HL-60 (cell line): Measurements from ENCODE around the gene SLC22A23.

Experiments used
- DNase-seq, 2 experiments: peaks; one replicate each; pipeline ENCODE4 v3.0.0-alpha.2; 2010 to 2020; ENCODE audit warnings: low read depth in 1 of 2, low spot score in 1 of 2
- H3K27ac ChIP-seq: fragments of 250-450 bp; sonication (Bioruptor Pico); replicated peaks from 2 replicates; pipeline ENCODE4 v1.5.1; 2020; ENCODE audit warnings: mild to moderate bottlenecking, moderate library complexity
- H3K27me3 ChIP-seq: fragments of 250-450 bp; sonication (Bioruptor Pico); 2 replicates; pipeline ENCODE4 v1.5.1; 2021; ENCODE audit warnings: mild to moderate bottlenecking, moderate library complexity; ENCODE audit not compliant: insufficient read depth, poor library complexity, severe bottlenecking
- H3K4me3 ChIP-seq: replicated peaks from 2 replicates; pipeline ENCODE4 v1.5.1; 2011; ENCODE audit warnings: mild to moderate bottlenecking, control low read depth, low read length; ENCODE audit not compliant: insufficient read depth
- CTCF ChIP-seq: IDR thresholded peaks from one replicate; pipeline ENCODE4 v1.5.1; 2011; ENCODE audit warnings: low read length, control low read depth, inconsistent platforms; ENCODE audit not compliant: insufficient read depth
- GABPA ChIP-seq: IDR thresholded peaks from 2 replicates; pipeline ENCODE4 v1.6.1; 2012; ENCODE audit warnings: low read depth
- POLR2AphosphoS5 ChIP-seq: IDR thresholded peaks from 2 replicates; pipeline ENCODE4 v1.6.1; 2012; ENCODE audit warnings: low read depth
- REST ChIP-seq: IDR thresholded peaks from 2 replicates; pipeline ENCODE4 v1.6.1; 2012; ENCODE audit warnings: low read depth; ENCODE audit not compliant: insufficient replicate concordance
- SPI1 ChIP-seq: IDR thresholded peaks from 2 replicates; pipeline ENCODE4 v1.6.1; 2012; ENCODE audit warnings: low read depth, mild to moderate bottlenecking, borderline replicate concordance

SLC22A23 gene

GRCh38 chr6:3355358-3356055 is 101.3 kb downstream of the SLC22A23 start:
- Histone ChIP-seq H3K4me3 (no peak overlapping the region), H3K27ac (no peak overlapping the region), H3K27me3 (peaks cover 2% of the 10 kb centered on the region)
- DNase-seq, result no peak
- no peak for TF ChIP-seq POLR2AphosphoS5
- TF ChIP-seq CTCF, result no peak
- no peak for TF ChIP-seq REST
- no peak for TF ChIP-seq GABPA
- TF ChIP-seq SPI1, result no peak

GRCh38 chr6:3355011-3355357 is 101.9 kb downstream of the SLC22A23 start:
- DNase-seq, result no peak
- Histone ChIP-seq H3K27me3 (peaks cover 4% of the 10 kb centered on the region), H3K4me3 (no peak overlapping the region), H3K27ac (no peak overlapping the region)
- TF ChIP-seq SPI1 (no peak), CTCF (no peak), POLR2AphosphoS5 (no peak), GABPA (no peak), REST (no peak)

- Histone ChIP-seq H3K27me3 (peaks cover 5% of the 10 kb centered on the region), H3K4me3 (no peak overlapping the region), H3K27ac (no peak overlapping the region)
- DNase-seq, result no peak
- no peak for TF ChIP-seq GABPA
- TF ChIP-seq SPI1, result no peak
- TF ChIP-seq REST, result no peak
- no peak for TF ChIP-seq CTCF
- no peak for TF ChIP-seq POLR2AphosphoS5
Measured at GRCh38 chr6:3353939-3354338, 102.9 kb downstream of the SLC22A23 start.
